ENCODE data around the gene PWWP2B. TPM values are rescaled to one million over a fixed set of nuclear protein-coding genes. Genes with fewer than 3 reads are reported as not detected.

PWWP2B gene
- total and polyA plus RNA-seq, 2 experiments from 2014 or later: 2.3 to 12.8 TPM

DNA sequence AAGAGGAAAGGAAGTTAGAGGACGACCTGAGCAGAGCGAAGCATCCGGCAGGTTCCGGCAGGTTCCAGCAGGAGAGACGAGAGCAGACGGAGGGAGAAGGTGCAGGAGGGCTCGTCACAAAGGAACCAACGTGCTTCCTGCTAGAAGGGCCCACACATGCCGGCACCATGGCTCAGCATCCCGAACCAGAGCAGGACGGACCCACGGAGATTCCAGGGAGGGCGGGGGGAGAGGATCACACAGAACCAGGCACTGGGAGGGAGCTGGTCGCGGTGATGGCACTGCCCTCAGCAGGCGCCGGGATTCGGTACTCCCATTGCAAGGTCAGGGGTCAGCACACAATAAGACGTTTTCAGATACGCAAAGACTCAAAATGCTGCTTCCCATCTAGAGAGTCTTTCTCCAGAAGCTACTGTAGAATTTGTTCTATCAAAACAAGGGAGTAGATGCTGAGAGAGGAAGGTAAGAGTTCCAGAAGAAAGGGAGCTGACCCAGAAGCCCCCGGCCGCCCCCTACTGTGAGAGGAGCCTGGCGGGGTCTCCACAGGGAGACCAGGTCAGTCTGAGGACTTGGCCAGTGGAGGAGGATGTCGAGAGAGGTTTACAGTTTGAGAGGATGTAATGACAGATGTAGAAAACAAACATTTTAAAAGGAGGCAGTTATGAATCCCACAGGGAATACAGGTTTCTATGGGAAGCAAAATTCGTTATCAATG lies 23.6 kb upstream of the PWWP2B start:
- ATAC-seq: no peak
- H3K4me2 ChIP-seq: no peak overlapping the region
- no peak overlapping the region for H2AFZ ChIP-seq
- no peak overlapping the region for H3K4me3 ChIP-seq
- peaks cover 10% of the 10 kb centered on the region for H3K27me3 Mint-ChIP-seq (ENCODE audit: insufficient read depth, low read depth, poor library complexity)
- no peaks in the 10 kb centered on the region for H3F3A ChIP-seq (replicated peaks; ENCODE audit: low read depth)
- no peaks in the 10 kb centered on the region for H3K36me3 ChIP-seq (ENCODE audit: insufficient read depth)
- no peak overlapping the region; the same call in 2 of the 3 replicates for H3K4me3 Mint-ChIP-seq
- DNase-seq (ENCODE audit: low spot score): no peak
- peaks cover 29% of the 10 kb centered on the region for H3K4me1 Mint-ChIP-seq
- no peaks in the 10 kb centered on the region for H3K4me1 ChIP-seq (ENCODE audit: insufficient read depth)
- no peak overlapping the region for H3K27ac Mint-ChIP-seq
- no peaks in the 10 kb centered on the region for H4K20me1 ChIP-seq (replicated peaks; ENCODE audit: insufficient read depth)
- no peak overlapping the region for H3K27ac ChIP-seq (ENCODE audit: low read depth)
- H3K27me3 ChIP-seq (ENCODE audit: insufficient read depth): no peaks in the 10 kb centered on the region
- H3K9me2 ChIP-seq (ENCODE audit: insufficient read depth): no peaks in the 10 kb centered on the region
- no peaks in the 10 kb centered on the region for H3K36me3 Mint-ChIP-seq (ENCODE audit: low read depth)
- TF ChIP-seq STAT1 (IDR thresholded peaks at IDR 0.05; ENCODE audit: unreplicated experiment) (no peak), EZH2phosphoT487 (IDR thresholded peaks at IDR 0.05; ENCODE audit: unreplicated experiment) (no peak), NANOG (IDR thresholded peaks at IDR 0.05; ENCODE audit: borderline replicate concordance) (no peak), ZNF114 (CRISPR knock-in tag; IDR thresholded peaks at IDR 0.05) (no peak), CREB1 (CRISPR knock-in tag; IDR thresholded peaks at IDR 0.05; ENCODE audit: low read depth) (no peak), POLR2AphosphoS5 (IDR thresholded peaks at IDR 0.05; ENCODE audit: low read depth) (no peak), ETS1 (IDR thresholded peaks at IDR 0.05) (no peak), EZH2 (IDR thresholded peaks at IDR 0.05; ENCODE audit: low read depth, unreplicated experiment) (no peak), JUNB (IDR thresholded peaks at IDR 0.05; ENCODE audit: unreplicated experiment) (no peak), REST (IDR thresholded peaks at IDR 0.05; ENCODE audit: unreplicated experiment) (no peak), ZNF331 (CRISPR knock-in tag; IDR thresholded peaks at IDR 0.05; ENCODE audit: low read depth) (no peak)
- TF ChIP-seq, protein P1, sequence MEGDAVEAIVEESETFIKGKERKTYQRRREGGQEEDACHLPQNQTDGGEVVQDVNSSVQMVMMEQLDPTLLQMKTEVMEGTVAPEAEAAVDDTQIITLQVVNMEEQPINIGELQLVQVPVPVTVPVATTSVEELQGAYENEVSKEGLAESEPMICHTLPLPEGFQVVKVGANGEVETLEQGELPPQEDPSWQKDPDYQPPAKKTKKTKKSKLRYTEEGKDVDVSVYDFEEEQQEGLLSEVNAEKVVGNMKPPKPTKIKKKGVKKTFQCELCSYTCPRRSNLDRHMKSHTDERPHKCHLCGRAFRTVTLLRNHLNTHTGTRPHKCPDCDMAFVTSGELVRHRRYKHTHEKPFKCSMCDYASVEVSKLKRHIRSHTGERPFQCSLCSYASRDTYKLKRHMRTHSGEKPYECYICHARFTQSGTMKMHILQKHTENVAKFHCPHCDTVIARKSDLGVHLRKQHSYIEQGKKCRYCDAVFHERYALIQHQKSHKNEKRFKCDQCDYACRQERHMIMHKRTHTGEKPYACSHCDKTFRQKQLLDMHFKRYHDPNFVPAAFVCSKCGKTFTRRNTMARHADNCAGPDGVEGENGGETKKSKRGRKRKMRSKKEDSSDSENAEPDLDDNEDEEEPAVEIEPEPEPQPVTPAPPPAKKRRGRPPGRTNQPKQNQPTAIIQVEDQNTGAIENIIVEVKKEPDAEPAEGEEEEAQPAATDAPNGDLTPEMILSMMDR (conservative IDR thresholded peaks at IDR 0.05; ENCODE audit: low read depth in 2 of 2): no peak
- TF ChIP-seq, protein P2, sequence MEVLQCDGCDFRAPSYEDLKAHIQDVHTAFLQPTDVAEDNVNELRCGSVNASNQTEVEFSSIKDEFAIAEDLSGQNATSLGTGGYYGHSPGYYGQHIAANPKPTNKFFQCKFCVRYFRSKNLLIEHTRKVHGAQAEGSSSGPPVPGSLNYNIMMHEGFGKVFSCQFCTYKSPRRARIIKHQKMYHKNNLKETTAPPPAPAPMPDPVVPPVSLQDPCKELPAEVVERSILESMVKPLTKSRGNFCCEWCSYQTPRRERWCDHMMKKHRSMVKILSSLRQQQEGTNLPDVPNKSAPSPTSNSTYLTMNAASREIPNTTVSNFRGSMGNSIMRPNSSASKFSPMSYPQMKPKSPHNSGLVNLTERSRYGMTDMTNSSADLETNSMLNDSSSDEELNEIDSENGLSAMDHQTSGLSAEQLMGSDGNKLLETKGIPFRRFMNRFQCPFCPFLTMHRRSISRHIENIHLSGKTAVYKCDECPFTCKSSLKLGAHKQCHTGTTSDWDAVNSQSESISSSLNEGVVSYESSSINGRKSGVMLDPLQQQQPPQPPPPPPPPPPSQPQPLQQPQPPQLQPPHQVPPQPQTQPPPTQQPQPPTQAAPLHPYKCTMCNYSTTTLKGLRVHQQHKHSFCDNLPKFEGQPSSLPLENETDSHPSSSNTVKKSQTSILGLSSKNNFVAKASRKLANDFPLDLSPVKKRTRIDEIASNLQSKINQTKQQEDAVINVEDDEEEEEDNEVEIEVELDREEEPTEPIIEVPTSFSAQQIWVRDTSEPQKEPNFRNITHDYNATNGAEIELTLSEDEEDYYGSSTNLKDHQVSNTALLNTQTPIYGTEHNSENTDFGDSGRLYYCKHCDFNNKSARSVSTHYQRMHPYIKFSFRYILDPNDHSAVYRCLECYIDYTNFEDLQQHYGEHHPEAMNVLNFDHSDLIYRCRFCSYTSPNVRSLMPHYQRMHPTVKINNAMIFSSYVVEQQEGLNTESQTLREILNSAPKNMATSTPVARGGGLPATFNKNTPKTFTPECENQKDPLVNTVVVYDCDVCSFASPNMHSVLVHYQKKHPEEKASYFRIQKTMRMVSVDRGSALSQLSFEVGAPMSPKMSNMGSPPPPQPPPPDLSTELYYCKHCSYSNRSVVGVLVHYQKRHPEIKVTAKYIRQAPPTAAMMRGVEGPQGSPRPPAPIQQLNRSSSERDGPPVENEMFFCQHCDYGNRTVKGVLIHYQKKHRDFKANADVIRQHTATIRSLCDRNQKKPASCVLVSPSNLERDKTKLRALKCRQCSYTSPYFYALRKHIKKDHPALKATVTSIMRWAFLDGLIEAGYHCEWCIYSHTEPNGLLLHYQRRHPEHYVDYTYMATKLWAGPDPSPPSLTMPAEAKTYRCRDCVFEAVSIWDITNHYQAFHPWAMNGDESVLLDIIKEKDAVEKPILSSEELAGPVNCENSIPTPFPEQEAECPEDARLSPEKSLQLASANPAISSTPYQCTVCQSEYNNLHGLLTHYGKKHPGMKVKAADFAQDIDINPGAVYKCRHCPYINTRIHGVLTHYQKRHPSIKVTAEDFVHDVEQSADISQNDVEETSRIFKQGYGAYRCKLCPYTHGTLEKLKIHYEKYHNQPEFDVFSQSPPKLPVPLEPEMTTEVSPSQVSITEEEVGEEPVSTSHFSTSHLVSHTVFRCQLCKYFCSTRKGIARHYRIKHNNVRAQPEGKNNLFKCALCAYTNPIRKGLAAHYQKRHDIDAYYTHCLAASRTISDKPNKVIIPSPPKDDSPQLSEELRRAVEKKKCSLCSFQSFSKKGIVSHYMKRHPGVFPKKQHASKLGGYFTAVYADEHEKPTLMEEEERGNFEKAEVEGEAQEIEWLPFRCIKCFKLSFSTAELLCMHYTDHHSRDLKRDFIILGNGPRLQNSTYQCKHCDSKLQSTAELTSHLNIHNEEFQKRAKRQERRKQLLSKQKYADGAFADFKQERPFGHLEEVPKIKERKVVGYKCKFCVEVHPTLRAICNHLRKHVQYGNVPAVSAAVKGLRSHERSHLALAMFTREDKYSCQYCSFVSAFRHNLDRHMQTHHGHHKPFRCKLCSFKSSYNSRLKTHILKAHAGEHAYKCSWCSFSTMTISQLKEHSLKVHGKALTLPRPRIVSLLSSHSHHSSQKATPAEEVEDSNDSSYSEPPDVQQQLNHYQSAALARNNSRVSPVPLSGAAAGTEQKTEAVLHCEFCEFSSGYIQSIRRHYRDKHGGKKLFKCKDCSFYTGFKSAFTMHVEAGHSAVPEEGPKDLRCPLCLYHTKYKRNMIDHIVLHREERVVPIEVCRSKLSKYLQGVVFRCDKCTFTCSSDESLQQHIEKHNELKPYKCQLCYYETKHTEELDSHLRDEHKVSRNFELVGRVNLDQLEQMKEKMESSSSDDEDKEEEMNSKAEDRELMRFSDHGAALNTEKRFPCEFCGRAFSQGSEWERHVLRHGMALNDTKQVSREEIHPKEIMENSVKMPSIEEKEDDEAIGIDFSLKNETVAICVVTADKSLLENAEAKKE (CRISPR knock-in tag; IDR thresholded peaks at IDR 0.05): no peak
- H3K9me3 Mint-ChIP-seq: no peaks in the 10 kb centered on the region
- H3K79me2 ChIP-seq (replicated peaks; ENCODE audit: insufficient read depth): no peaks in the 10 kb centered on the region
